ENCODE results near the gene MTHFD2L. TPM values are rescaled to one million over a fixed set of nuclear protein-coding genes. Genes with fewer than 3 reads are reported as not detected.
A peak's percentile ranks its signal among the peaks of the same experiment; 100 is the strongest.

The MTHFD2L gene
- total RNA-seq, 1 donor from 2014 or later, result 8.7 TPM

DNA sequence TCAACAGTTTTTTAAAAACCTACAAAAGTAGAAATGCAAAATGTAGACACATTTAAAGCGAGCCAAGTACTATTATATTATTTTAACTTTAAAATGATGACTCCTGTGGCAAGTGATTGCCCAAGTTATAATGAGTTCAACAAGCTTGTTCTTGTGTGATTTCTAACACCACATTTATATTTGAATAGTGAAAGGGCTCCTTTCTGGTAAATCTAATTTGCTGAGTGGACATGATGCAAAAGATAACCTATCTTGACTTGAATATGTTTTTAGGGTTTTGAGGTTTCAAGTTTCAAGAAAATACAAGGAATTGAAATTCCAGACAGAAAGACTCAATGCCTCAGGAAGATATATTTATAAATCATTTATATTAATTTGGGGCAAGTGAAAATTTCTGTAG lies 149.3 kb downstream of the MTHFD2L start:
- DNase-seq, result no peak

DNA sequence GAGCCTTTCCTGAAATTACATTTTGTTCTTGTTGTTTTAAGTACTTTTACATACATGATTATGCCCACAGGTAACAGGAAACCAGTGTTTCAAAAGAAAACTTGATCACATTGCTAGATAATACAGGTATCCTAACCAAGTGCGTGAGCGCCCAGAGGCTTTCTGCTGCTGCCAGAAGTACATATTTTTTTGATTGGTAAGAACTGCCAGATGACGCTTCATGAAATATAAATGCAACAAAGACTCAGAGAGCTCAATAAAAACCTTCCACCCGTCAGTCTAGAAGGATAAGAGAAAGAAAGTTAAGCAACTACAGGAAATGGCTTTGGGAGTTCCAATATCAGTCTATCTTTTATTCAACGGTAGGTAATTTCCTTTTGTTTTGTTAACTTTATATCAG lies 150.3 kb downstream of the MTHFD2L start, which contains the start of gene EPGN:
Gene EPGN (plus strand): TSS at position 256 of the 400 bp plus-strand sequence. CDS start 64 bp downstream, at position 320.
- peak; percentile 20 for DNase-seq

DNA sequence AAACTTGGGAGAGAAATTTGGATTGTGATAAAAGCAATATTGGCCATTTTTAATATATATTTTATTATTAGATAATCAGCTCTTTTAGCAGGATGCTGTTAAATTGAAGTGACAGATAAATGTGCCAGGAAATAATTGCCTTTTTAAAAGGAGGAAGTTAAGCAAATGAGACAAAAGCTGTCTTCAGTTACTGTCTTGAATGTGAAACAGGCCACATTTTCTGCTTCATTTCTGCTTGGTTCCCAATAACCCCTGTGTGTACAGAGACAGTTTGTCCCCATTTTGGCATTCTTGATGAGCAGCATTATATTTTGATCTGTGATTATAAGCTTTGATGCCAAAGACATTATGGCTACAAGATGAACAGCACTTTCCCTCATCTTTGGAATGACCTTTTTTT lies 151.3 kb downstream of the MTHFD2L start:
- no peak for DNase-seq

DNA sequence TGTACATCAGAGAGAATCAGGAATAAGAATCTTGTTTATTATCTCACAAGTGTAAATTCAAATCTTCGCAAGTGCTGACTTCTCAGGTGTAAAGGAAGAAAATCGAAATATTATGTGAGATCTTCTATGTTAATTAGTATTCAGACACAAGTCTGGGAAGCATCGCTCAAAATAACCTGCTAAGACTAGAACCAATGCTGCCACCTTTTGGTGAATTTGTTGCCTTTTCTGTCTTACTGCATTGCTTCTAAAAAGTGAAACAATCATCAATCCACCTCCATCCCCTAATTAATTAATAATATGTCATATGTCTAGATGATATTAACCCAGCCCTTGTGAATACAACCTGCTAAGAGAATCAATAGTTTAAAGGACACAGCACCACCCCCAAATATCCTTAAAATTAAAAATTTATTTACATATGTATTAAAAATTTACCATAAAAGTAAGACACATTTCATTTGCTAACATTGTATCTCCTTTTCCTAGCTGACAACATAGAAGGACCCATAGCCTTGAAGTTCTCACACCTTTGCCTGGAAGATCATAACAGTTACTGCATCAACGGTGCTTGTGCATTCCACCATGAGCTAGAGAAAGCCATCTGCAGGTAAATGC lies 153.9 kb downstream of the MTHFD2L start:
- peak; percentile 5 for DNase-seq

DNA sequence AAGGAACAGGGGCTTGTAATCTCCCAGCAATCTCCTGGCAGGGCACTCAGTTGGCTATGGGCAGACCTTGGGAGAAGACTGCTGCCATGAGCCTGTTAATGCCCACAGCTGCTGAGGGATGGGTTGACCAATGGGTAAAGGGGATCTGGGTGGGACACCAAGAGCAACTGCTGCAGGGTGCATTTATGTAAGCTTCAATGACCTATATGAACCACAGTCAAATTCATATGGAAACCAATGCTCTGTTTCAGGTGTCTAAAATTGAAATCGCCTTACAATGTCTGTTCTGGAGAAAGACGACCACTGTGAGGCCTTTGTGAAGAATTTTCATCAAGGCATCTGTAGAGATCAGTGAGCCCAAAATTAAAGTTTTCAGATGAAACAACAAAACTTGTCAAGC lies 156.4 kb downstream of the MTHFD2L start:
- no peak for DNase-seq

DNA sequence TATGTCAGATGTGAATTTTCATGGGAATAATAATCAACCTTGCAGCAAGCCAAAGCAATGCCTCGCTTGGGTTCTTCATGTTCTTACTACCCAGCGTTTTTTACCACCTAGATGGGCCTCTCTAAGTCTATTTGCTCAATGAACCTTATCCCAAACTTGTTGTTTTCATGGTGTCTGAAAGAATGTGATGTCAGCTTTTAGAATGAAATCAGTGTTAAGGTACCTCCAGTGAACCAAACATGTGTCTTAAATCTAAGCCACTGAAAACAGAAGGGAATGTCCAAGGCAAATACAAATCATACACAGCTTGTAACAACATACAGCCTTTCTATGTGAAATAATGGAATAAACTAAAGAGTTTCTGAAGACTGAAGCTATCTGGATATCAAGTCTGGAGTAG lies 157.0 kb downstream of the MTHFD2L start:
- DNase-seq, result no peak

DNA sequence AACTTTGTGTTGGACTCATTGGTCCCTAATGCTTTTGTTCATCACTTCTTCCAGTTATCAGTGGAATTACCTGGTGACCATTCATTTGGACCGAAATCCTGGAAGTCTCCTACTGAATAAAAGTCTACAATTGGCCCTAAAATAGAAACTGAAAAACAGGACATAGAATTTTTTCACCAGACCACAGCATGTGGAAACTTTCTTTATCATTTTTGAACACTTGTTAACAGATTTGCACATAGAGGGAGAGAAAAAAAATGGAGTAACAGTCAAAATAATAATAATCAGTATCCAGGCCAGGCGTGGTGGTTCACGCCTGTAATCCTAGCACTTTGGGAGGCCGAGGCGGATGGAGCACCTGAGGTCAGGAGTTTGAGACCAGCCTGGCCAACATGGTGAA lies 157.5 kb downstream of the MTHFD2L start:
- no peak for DNase-seq

DNA sequence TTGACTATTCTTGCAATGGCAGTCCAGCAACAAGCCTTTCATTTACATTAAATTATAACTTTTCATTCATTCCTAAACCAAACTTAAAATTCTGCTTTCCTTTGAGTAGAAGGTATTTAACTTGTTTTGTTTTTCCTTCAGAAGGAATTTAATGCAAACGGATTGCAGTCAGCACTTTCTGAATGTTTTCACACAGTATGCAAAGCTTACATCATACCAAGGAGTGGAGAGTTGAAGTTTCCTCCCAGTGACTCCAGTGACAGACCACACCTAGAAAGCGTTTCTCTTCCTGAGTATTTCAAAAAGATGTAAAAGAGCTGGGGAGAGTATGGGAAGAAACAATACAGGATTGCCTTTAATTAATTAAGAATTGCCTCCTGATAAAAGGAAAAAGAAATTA lies 158.5 kb downstream of the MTHFD2L start:
- no peak for DNase-seq

DNA sequence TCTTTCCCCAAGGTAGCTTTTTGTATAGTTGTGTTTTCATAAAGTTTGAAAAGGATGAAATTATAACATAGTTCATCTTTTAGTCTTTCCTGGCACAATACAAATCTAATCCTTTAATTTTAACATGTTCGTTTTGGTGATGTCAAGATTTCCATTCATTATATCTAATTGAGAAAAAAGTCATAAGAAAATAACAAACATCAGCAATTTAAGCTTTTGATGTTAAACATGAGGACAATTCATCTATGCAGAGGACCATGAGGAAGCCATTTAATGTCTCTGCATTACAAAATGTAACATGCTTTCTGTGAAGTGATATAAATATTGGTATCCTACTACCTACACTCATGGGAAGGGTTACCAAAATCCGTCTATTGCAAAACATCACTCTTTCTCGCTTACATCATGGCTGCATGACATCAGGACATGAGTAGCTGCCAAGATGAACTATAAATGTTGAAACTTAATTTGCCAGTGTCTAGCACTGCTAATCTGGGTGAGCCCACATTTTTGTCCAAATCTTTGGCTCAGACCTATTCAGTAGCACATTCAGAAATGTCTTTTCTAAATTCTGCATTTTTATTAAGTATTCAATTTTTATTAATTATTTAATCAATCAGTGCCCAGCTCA lies 159.8 kb downstream of the MTHFD2L start:
- DNase-seq, result peak; percentile 2

DNA sequence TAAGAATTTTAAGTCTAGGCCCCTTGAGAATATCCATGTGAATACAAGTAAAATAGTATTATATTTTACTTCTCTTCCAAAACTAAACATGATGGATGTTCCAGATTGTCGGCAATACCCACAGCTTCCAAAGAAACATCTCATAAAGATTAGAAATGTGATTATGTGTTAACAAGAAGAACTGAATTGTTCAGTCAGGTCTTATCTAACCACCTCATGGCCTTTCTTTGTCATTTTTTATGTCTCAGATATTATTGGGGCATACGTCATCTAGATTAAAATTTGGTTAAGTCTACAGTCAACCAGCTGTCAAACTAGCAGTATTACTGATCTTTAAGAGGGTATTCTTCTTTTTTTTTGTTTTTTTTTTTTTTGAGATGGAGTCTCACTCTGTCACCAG lies 160.4 kb downstream of the MTHFD2L start:
- no peak for DNase-seq

DNA sequence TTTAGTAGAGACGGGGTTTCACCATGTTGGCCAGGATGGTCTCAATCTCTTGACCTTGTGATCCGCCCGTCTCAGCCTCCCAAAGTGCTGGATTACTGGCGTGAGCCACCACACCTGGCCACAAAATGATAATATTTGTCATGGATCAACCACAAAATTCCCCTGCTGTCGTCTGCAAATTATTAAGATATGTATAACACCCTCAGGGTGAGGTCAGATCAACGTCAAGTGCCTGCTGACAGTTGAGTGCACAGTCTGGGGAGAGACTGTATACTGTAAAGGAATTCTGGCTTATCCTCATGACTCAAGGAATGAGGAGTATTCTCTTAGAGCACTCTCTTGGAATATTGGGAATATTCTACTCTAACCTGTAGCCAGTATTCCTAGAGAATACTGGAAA lies 161.6 kb downstream of the MTHFD2L start:
- DNase-seq, result no peak

DNA sequence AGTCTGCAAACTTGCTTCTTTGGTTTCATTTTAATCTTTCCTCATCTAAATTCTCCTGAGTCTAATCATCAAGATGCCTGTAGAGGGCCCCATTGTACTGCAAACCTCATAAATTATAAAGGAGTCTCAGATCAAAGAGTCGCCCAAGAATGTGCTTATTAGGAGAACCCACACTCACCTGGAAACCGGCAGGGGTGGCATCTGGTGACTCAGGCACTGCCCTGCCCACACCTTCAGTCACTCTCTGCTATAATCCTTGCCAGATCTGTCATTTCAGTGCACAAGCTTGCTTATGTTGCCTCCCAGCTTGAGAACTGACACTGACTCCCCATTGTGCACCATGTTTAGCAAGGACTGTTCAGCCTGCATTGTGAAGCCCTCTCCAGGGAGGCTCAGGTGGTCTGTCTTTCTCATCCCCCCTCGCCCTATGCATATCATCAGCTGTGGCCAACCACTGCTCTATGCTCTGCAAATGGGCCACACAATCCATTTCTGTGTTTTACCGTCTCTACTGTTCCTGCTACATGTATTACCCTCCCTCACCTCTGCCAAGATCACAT lies 162.7 kb downstream of the MTHFD2L start:
- peak; percentile 0 for DNase-seq

DNA sequence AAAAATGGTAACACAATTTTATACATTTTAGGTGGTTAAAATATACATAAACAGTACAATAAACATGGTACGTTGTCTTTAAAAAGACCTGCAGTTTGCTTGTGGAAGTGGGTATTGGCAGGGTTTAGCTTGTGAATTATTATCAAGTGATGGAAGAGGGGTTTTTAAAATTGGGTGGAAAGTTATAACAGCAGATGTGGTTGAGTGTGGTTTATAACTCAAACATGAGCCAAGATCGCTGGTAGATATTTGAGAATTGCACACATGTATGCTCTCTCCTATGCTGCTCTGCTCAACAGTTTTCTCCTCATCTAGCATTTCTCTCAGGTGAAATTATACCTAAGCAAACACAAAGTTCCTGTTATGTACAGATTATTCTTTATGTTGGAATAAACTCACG lies 164.4 kb downstream of the MTHFD2L start:
- DNase-seq, result no peak

DNA sequence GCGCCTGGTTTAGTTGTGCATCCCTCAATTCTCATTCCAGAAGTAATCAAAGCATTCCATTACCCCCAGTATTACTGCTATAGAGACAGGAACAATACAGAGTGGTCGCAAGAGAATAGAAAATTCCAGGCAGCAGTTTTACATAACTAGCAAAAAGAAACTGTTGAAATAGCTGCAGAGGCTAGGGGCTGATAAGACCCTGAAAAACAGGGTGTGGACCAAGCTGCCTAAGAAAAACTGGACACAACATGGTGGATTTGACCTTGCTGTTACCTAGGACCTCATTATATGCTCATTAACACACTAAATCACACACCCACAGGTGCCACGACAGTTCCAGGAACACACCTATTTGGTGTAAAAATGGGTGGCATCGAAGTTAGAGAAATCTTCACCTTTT lies 165.7 kb downstream of the MTHFD2L start:
- DNase-seq, result no peak

DNA sequence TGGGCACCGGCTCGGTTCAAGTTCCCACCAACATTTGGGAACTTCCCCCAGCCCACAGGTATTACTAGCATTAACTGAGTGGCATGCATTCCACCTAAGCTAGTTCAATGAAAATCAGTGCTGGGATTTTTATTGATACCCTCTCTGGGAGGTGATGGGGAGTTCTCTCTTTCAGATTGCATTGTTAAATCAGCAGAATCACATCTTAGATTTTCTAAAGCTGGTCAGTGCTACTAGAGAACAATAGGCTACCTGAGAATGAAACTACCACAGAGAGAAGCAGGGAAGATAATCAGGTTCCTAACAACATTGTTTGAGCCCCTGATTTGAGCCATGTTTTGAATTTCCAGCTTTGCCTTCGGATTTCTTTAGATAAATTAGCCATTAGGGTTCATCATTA lies 166.3 kb downstream of the MTHFD2L start:
- no peak for DNase-seq

DNA sequence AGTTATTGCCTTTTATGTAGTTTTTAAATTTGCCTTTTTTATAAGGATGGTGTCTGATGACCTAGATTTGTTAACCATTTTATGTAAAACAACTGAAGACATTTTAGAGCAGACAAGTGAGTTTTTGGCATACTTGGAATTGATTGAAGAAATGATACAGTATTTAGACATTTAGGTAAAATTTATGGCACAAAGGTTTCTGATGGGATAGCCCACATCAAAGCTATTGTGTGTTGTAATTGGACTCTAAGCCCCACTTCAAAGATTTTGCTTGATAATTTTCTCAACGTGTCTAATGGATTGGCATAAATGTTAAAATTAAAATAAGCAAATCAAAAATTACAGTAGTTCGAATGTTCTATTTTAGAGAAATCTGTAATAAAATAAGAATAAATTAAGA lies 168.0 kb downstream of the MTHFD2L start:
- no peak for DNase-seq

DNA sequence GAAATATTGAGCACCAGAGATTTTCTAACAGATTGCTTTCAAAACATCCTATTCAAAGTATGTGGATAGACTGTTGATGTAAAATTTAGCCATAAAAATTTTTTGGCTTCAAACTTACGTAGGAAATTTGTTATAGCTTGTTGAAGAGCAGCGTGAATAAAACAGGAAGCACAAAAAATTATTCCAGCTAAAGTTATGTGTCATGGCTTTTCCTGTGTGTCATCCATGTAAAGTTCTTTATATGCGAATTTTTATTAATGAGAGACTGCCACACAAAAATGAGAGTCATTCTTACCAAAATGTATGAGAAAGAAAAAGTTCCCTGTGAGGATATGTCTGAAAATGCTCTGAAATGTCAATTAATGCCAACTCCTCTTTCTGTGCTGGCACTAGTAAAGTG lies 169.8 kb downstream of the MTHFD2L start:
- no peak for DNase-seq

DNA sequence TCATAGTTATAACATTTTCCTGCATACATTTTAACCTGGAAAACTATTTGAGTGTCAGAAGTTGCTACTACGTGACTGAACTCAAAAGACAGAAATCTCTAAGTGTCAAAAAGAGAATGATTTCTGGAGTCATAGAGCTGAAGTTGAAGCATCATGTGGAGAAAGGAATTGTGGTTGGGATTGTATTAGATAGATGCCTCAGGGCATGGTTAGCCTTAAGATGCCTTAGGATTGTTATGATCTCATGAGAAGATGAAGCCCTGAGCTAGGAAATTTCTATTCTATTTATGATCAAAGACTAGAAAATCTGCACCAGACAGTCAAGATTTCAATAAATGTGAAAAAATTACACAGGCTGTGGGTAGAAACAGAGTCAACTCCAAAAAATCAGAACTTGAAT lies 170.6 kb downstream of the MTHFD2L start:
- DNase-seq, result no peak

DNA sequence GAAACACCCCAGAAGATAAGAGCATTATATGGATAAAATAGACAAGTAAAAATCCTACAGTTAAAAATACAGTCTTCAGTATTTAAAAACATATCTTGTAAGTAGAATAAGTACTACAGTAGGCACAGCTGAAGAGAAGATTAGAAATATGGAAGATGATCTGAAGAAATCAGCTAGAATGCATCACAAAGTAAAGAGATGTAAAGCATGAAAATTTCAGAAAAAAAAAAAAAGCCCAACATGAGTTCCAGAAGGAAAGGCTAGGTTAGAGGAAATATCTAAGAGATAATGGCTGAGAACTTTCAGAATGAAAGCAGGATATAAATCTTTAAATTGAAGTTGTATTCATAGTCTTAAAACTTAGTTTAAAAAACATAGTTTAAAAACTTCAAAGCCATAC lies 171.4 kb downstream of the MTHFD2L start:
- DNase-seq, result no peak

DNA sequence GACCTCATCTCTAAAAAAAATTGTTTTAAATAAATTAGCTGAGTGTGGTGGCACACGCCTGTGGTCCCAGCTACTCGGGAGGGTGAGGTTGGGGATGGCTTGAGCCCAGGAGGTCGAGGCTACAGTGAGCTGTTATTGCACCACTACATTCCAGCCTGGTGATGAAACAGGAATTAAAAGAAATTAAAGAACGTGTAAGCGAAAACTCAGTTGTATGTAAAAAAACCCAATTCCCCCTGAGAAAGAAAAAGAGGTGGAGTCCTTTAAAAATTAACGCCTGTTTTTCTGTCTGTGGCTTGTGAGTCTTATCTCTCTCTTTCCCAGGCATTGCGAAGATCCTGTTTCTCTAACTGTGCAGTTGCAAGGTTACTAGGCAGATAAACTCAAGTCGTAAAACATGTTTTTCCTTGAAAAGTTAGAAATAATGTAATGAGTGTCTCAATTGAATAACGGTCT lies 172.4 kb downstream of the MTHFD2L start:
- DNase-seq, result no peak

DNA sequence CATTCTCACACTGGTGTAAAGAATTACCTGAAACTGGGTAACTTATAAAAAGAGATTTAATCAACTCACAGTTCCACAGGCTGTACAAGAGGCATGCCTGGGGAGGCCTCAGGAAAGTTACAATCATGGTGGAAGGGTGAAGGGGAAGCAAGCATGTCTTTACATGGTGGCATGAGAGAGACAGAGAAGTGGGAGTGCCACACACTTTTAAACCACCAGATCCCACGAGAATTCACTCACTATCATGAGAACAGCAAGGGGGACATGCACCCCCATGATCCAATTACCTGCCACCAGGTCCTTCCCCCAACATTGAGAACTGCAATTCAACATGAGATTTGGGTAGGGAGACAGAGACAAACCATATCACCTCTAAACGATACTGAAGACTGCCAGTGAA lies 173.3 kb downstream of the MTHFD2L start:
- DNase-seq, result no peak

DNA sequence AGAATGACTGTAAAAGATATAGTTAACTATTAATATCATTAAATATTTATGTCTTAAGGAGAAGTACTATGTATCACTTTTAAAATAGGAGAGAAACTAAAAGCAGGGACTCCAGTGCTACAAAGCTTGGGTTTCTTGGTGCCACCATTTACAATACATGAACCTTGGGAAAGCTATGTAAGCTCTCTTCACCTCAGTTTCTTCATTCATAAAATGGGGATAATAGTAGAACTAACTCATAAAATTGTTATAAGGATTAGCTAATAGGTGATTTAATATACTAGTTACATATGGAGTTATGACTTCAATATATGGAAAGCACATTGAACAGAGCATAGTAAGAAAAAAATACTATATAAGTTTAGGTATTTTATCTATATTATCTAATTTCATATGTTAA lies 174.0 kb downstream of the MTHFD2L start:
- no peak for DNase-seq

DNA sequence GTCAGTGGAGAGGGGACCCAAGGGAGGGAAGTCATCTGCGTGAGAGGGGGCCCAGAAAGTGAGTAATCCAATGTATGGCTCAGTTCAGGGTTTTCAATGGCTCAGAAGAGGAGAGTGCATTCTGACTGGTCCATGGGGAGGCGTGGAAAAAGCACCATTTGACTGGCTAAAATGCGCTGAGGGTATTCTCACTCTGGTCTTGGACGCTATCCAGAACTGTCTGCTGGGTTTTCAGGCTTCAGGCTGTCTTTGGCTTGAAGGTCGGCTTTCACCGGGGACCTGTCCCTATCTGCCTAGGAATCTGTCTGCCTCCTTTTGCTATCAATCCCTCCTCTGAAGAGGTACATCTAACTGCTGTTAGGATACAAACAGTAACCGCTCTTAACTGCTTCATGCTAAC lies 176.7 kb downstream of the MTHFD2L start:
- DNase-seq, result no peak

Data from skin of body (tissue), 2 donors.